GM12873 (cell line): Measurements from ENCODE around the gene GGA1.
A peak's percentile ranks its signal among the peaks of the same experiment; 100 is the strongest.

Source experiments
- TF ChIP-seq, protein P1 (sequence below): IDR thresholded peaks from 2 replicates; pipeline ENCODE4 v1.5.1; 2012; ENCODE audit warnings: low read depth, mild to moderate bottlenecking, moderate library complexity, low read length, control low read depth; ENCODE audit not compliant: insufficient read depth; ENCODE audit errors: missing control alignments

GGA1 gene

DNA sequence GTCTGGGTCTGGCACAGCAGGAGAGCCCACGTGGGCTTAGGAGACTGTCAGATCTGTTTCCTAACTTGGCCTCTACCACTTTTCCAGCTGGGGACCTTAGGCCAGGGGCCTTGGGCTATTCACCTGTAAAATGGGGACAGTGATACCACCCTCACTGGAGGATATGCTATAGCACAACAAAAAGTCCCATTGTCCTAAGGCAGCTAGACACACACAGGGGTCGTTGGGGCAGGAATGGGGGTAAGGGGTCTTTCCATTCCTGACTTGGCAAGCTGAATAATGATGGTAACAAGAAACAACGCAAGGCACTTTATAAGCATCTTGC is 28.3 kb downstream of the GGA1 start:
- TF ChIP-seq, protein P1, sequence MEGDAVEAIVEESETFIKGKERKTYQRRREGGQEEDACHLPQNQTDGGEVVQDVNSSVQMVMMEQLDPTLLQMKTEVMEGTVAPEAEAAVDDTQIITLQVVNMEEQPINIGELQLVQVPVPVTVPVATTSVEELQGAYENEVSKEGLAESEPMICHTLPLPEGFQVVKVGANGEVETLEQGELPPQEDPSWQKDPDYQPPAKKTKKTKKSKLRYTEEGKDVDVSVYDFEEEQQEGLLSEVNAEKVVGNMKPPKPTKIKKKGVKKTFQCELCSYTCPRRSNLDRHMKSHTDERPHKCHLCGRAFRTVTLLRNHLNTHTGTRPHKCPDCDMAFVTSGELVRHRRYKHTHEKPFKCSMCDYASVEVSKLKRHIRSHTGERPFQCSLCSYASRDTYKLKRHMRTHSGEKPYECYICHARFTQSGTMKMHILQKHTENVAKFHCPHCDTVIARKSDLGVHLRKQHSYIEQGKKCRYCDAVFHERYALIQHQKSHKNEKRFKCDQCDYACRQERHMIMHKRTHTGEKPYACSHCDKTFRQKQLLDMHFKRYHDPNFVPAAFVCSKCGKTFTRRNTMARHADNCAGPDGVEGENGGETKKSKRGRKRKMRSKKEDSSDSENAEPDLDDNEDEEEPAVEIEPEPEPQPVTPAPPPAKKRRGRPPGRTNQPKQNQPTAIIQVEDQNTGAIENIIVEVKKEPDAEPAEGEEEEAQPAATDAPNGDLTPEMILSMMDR = no peak

DNA sequence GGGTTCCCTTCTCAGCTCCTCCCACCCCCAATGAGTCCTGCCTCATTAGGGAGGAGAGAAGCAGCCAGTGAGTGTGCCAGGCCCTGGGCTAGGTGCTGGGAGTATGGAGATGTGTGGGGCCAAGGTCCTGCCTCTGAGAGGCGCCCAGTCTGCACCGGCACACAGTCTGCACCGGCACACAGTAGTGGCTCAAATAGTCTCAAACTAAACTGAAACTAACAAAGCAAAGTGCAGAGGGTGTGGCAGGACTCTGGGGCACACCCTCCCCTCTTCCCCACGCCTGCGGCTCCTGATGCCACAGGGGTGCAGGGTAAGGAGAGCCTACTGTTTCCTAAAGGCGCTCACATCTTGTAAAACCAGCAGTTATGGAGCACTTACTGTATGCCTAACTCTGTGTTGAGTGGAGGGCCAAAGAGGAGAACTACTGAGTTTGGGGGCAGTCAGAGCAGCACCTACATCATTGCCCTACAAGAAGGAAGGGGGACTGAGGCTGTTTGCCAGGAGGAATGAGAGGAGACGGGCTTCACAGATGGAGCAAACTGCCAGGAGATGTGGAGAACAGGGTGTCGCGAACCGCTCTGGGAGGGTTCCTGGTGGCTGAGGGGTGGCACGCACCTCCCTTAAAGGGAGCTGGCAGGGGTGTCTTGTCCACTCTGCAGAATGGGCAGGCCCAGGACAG is 29.9 kb downstream of the GGA1 start:
- TF ChIP-seq, protein P1 = no peak

DNA sequence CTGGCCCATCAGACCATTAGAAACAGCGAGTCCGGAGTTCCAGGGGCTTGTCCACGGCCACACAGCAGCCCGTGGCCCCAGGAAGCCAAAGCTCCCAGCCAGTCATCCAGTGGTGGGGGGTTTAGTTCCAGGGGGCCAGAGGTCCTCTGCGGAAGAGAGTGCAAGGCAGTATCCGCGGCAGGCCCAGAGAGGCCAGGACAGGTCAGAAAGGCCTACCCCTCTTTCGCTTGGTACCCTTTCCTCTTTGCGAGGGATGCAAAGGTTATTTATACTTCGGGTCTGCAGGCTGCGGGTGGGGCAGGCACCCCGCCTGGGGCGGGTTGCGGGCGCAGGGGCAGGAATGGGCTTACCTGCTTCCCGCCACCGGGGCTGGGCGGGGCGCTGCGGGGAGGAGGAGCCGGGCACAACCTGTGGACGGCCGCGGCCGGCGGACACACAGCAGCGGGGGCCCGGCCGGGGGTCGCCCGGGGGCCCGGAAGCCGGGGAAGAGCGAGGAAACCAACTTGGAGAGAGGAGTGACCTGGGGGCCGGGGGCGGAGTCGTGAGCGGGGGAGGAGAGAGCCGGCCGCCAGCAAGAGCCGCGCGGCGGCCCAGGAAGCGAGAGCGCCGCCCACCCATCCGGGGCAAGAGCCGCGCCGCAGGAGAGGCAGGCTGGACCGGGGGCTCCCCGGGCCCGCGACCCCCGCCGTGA is 30.6 kb downstream of the GGA1 start, which contains the start of gene SH3BP1:
Gene SH3BP1, plus strand, starts transcription at position 600 of the 691 bp plus-strand sequence. CDS start 119 bp downstream, outside the sequence.
- TF ChIP-seq, protein P1 = no peak

- TF ChIP-seq, protein P1 = no peak
Measured at GRCh38 chr22:37639771-37640590, 31.3 kb downstream of the GGA1 start.

DNA sequence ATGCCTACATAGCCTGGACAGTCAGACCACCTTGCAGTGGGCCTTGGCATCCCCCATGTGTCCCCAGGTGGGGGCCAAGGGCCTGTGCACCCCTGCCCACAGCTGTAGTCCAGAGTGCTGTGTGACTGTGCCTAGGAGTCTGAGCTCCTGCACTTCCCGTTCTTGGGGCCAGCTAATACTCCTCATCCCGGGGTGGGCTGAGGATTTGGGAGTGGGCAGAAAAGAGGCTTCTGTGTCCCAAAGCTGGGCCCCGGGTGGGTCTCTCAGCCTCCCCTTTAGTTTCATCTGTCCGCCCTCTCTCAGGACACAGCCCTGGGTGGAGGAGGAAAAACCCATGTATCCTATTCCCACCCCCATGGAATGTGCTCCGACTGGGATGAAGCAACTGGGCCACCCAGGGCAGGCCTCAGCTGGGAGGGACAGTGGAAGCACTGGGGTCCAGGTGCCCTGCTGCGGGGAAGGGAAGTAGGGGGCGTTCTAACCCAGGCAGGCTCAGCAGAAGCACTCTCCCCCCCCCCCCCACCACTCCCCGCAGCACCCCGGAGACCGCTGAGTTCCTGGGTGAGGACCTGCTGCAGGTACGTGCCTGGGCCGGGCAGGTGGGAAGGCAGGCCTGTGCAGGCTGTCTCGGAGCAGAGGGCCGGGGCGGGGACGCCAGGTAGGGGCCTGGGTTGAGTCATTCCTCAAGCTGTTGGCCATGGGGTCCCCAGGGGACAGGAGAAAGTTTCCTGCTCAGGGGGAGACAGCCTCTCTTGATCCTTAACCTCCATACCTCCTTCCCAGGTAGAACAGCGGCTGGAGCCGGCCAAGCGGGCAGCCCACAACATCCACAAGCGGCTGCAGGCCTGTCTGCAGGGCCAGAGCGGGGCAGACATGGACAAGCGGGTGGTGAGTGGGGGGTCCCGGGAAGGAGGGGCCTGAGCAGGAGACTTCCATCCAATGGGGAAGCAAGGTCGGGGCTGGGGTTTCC is 32.2 kb downstream of the GGA1 start:
- TF ChIP-seq, protein P1 = peak; percentile 4

- TF ChIP-seq, protein P1 = no peak
Measured at GRCh38 chr22:37641561-37641949, 32.9 kb downstream of the GGA1 start.
